T1000 (cell line): ENCODE results near the gene JAK1.
"Not testable (repeated sequence)": the region's sequence is repeated elsewhere in the genome, so short reads cannot be mapped to it uniquely, and the experiment has no call there.

ENCODE experiments used
- DNase-seq: peaks from one replicate; lab custom pipeline; 2025; ENCODE audit warnings: mixed read lengths; lab: John Stamatoyannopoulos, UW

The JAK1 gene

GRCh38 chr1:64920941-64921589, 45.3 kb downstream of the JAK1 start:
- DNase-seq, result no peak

DNA sequence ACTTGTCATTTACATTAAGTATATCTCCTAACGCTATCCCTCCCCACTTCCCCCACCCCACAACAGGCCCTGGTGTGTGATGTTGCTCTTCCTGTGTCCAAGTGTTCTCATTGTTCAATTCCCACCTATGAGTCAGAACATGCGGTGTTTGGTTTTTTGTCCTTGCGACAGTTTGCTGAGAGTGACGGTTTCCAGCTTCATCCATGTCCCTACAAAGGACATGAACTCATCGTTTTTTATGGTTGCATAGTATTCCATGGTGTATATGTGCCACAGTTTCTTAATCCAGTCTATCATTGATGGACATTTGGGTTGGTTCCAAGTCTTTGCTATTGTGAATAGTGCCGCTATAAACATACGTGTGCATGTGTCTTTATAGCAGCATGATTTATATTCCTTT, 47.2 kb downstream of the JAK1 start:
- not testable (repeated sequence) for DNase-seq

DNA sequence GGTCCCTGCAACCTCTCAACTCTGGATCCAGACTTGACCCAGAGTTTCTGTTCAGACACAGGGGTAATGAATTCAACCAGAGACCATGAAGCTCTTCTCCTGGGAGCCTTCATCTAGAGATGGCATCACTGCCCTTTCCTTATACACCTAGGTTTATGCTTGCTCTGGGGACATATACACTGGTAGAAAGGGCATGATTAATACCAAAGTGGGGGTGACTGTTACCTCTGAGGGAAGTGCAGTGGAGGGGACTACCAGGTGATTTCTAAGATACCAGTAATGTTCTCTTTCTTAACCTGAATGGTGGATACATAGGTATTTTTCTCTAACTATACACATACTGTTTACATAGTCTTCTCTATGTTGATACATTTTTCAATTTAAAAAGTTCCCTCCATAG, 48.4 kb downstream of the JAK1 start:
- no peak for DNase-seq

GRCh38 chr1:64917328-64917861, 49.0 kb downstream of the JAK1 start:
- DNase-seq, result peak; percentile 82

DNA sequence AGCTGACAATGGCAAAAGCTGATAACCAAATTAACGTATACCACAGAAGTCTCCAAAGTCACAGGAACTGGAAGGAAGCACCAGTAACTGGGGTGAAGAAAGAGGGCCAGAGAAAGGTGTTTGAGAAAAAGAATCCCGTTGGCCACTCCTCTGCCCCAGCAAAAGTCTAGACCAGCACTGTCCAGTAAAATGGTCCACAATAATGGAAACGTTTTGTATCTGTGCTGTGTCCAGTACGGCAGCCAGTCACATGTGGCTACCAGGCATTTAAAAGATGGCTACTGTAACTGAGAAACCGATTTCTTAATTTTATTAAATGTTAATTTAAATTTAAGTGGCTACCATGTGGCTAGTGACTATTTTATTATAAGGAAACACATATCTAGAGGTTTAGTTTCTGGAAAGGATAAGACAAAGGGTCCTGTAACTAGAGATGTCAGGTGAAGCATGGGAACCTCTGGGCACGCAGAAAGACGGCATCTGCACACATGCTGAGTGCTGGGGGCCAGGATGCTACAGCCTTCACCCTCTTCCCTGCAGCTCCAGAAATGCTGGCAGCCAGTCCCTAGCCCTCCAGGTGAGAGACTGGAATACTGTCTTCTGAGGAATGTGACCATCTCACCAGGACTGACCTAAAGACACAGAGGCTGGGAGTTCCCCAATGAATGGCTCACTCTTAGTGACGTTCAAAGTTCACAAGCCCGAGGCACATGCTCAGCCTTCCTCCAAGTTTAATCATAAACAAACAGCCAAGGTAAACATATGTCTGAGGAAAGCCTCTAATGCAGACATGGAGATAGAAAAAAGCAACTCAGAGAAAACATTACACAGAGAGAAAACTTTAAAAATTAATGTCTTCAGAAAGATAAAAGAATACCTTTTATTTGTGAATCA, 50.7 kb downstream of the JAK1 start:
- peak; percentile 37 for DNase-seq

- DNase-seq, result no peak
These were observed 52.9 kb downstream of the JAK1 start for GRCh38 chr1:64913361-64914015.

DNA sequence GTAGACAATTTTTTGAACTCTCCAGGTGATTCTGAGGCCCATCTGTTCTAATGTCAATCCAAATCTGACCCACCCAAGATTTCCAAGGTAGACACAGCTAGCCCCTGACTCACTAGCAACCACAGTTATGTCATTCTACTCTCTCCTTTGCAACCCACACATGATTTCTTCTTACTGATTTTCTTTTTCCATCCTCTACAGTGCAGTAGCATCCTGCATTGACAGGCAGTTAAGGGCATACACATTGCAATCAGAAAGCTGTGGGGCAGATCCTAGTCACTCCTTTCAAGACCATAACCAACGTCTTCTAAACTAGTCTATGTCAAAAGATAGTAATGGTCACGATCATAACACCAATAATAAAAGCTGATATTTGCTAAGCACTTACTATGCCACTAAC, 54.2 kb downstream of the JAK1 start:
- no peak for DNase-seq

DNA sequence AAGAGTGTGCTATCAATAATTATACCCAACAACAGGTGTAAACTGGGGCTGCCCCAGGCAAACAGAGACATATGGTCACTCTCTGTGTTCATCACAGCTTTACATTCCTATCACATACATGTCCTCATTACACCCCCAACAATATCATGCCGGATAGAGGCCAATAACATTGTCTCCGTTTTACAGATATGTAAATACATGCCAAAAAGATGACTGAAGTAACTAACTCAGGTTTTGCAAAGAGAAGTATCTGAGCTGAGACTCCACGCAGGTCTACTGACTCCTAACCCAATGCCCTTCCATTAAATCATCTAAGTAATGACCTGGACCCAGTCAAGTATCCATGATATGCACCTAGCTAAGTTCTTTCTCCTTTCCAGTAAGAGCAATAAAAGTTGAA, 55.0 kb downstream of the JAK1 start:
- no peak for DNase-seq

DNA sequence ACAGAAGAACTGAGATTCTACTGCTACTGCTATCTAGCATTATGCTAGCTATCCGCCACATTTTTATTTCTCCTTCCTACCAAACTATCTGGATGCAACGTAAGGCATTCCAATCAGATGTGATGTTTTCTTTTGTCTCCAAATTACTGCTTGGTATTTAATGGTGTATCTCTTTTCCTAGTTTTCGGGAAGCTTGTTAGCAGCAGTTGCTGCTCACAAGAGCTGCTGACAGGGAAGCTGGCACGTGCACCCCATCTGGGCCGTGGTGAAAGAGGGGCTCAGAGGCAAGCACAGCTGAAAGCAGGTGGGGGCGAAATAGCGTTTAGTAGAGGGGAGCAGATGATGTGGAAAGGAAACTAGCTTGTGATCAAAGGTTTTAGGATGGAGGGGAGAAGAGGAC, 57.3 kb downstream of the JAK1 start:
- no peak for DNase-seq

DNA sequence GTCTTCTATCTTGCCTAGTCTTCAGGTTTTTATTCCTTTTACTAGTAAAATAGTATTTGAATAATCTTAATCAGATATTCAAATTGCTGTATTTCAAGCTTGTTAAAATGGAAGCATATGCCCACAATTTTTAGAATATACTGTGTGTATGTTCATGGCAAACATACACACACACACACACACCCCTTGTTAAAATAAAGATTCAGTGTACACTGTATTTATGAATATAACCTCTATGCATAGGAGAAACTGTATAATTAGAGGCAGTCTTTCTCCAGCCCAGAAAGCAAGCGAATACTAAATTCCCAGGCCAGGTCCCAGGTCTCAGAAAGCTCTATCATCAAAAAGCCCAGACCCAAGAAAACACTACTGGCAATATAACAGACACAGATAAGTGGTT, 57.8 kb downstream of the JAK1 start:
- no peak for DNase-seq

DNA sequence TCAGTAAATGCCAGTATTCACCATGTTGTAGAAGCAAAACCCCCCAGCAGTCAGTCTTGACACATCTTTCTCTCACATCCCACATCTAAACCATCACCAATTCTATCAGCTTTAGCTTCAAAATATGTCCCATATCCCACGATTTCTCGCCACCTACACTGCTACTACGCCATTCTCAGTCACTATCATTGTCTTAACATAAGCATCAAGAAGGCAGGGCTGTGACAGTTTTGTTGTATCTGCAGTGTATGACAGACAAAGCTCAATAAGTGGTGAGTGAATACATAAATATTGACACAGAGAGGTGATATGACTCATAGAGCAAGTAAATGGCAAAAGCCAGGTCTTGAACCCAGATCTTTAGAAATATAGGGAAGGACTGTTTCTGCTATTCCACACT, 59.9 kb downstream of the JAK1 start:
- DNase-seq, result no peak

DNA sequence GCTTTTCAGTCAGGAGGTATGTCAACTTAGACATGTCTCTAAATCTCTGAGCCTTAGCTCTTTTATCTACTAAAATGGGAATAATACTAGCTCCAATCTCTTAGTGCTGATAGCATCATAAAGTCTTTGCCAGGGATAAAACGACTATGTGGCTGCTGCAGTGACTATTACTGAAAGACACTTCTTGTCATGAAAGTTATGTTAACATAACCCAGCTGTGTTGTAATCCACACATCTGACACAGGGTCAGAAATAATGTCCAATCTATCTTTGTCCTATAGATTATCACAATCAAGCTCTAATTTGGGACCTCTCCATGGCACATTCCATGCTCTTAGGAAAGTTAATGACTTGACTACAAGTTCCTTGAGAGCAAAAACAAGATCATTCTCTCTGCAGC, 62.8 kb downstream of the JAK1 start:
- no peak for DNase-seq

DNA sequence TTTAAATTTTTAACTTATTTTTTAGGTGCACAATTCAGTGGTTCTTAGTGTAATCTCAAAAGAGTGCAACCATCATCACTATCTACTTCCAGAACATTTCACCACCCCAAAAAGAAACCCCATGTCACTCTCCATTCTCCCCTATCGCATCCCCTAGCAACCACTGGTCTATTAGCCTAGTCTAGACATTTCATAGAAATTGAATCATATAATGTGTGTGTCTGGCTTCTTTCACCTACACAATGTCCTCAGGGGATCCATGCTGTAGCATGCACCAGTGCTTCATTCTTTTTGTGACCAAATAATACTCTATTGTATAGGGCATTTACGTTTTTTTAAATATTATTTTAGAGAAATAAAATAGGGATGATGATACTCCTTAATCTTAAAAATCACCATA, 64.7 kb downstream of the JAK1 start:
- no peak for DNase-seq

DNA sequence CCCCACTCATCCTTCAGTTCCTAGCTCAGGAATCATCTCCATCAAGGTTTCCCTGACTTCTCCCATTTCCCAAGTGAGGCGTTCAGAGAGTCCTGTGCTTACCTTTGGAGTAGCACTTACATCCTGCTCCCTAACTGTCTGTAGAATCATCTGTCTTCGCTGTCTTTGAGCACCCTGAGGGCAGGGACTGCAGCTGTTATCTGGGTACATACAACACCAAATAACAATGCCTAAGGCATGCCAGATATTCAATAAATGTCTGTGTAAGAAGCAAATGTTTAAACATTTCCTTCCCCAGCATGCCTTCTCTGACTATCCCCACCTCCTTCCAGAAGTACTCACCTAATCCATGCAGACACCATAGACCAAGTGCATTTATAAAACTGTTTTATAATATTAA, 65.4 kb downstream of the JAK1 start:
- DNase-seq, result no peak

DNA sequence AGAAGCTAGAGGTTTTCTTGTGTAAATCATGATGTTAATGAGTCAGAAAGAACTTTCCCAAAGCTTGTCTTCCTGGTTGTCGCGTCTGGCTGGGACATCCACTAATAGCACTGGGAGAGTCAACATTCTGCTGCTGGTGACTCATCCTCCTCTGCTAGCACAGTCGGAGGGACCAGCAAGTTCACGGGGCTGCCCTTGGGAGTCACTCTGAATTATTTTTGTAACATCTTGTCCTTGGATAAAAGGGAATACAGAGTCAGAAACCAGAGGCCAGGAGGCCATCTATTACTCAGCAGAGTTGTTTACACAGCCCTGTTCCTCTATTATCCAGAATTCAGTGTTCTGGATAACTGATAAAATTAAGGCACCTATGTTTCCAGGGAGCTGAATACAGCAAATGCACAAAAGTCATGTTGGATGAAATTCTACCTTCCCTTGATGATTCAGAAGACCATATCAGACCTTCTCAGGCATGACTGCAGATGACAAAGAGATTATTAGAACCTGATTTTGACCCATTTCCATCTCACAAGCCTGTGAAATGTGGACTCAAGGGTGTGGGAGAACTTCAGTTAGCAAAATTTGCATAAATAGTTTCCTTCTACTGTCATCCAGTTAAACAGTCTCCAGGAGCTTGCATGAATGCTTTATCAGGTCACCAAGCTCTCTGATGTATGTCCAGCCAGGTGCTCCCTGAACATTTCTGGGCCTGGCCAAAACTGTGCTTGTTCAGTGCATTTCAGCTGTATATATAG, 68.1 kb downstream of the JAK1 start:
- peak; percentile 78 for DNase-seq

DNA sequence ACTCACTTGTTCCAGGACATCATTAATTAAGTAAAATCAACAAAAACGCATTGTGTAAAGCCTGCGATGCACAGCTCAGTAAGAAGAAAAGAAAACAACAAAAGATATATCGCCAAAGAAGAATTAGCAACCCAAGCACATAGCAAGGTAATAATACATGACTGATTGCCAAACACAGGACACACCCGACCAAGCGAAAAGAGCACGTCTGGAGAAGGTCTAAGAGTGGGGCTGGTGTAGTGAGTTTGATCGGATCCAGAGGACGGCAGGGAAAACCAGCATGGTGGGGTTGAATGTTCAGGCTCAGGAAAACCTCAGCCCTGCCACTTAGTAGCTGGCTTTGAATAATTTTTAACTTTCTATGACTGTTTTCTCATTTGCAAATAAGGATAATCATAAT, 69.8 kb downstream of the JAK1 start:
- no peak for DNase-seq

DNA sequence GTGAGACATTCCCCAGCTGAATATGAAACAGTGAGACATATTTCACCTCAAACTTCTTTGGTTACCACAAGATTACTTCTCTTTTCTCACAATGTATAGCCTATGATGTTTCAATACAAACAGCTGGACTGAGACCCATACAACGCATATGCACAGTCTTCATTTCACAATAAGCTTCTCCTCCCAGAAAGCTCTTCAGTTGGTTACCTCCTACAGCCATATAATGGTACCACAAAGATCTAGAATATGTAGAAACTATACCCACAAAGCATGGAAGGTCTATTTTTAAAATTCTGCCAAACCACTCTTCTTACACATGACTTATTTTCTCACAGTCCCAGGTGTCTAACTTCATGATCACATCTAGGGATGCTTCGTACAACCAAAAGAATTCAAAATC, 70.8 kb downstream of the JAK1 start:
- no peak for DNase-seq

DNA sequence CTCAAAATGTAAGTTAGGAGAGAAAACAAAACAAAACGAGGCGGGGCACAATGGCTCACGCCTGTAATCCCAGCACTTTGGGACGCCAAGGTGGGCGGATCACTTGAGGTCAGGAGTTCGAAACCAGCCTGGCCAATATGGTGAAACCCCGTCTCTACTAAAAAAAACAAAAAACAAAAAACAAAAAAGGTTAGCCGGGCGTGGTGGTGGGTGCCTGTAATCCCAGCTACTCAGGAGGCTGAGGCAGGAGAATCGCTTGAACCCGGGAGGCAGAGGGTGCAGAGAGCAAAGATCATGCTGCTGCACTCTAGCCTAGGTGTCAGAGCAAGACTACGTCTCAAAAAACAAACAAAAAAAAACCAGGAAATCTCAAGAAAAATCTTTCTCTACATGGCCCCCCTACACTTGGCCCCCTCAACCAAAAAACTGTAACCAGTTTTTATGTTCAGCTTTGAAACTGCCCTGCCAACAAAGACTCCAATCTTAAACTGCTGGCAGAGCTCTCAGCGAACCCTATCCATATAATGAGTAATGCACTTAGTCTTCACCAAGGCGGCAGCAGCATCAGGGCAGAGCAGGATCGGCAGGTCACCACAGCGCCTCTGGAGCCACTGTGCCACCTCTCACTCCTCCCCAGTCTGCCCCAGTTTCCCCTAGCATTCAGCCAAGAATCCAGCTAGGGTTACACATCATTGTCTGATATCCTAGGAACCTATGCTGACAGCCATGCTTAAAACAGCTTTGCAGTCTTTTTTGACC, 71.7 kb downstream of the JAK1 start:
- no peak for DNase-seq

GRCh38 chr1:64893921-64894320, 72.4 kb downstream of the JAK1 start:
- DNase-seq, result no peak

GRCh38 chr1:64892576-64893573, 73.5 kb downstream of the JAK1 start:
- no peak for DNase-seq
